ENCODE measurements around the gene CRHR1.

The CRHR1 gene

GRCh38 chr17:45764479-45764878 lies 19.6 kb upstream of the CRHR1 start:
- Histone ChIP-seq H2AFZ (ENCODE audit: low read length) (no peak overlapping the region), H3K9me3 (replicated peaks; ENCODE audit: insufficient read depth, low read length) (no peaks in the 10 kb centered on the region), H3K4me1 (ENCODE audit: low read length) (no peaks in the 10 kb centered on the region), H3K4me3 (ENCODE audit: low read length) (no peak overlapping the region), H4K20me1 (ENCODE audit: insufficient read depth, low read length) (no peaks in the 10 kb centered on the region), H3K79me2 (ENCODE audit: low read length) (no peaks in the 10 kb centered on the region), H3K4me2 (ENCODE audit: low read depth, low read length) (no peak overlapping the region), H3K27me3 (replicated peaks; ENCODE audit: insufficient read depth, low read length) (peaks cover 73% of the 10 kb centered on the region), H3K9ac (ENCODE audit: low read length) (no peak overlapping the region), H3K9me2 (replicated peaks; ENCODE audit: insufficient read depth, low read length) (no peaks in the 10 kb centered on the region), H3K27ac (ENCODE audit: low read length) (no peak overlapping the region), H3F3A (ENCODE audit: insufficient read depth, low read length) (no peaks in the 10 kb centered on the region), H3K36me3 (replicated peaks; ENCODE audit: insufficient read depth, low read length) (no peaks in the 10 kb centered on the region)
- DNase-seq = no peak
- no peak for TF ChIP-seq EZH2phosphoT487 (IDR thresholded peaks at IDR 0.05; ENCODE audit: low read length)
- TF ChIP-seq, protein P1, sequence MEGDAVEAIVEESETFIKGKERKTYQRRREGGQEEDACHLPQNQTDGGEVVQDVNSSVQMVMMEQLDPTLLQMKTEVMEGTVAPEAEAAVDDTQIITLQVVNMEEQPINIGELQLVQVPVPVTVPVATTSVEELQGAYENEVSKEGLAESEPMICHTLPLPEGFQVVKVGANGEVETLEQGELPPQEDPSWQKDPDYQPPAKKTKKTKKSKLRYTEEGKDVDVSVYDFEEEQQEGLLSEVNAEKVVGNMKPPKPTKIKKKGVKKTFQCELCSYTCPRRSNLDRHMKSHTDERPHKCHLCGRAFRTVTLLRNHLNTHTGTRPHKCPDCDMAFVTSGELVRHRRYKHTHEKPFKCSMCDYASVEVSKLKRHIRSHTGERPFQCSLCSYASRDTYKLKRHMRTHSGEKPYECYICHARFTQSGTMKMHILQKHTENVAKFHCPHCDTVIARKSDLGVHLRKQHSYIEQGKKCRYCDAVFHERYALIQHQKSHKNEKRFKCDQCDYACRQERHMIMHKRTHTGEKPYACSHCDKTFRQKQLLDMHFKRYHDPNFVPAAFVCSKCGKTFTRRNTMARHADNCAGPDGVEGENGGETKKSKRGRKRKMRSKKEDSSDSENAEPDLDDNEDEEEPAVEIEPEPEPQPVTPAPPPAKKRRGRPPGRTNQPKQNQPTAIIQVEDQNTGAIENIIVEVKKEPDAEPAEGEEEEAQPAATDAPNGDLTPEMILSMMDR (IDR thresholded peaks at IDR 0.05; ENCODE audit: low read length) = no peak
- no peak for TF ChIP-seq EZH2 (optimal IDR thresholded peaks at IDR 0.05; ENCODE audit: low read depth, low read length)

DNA sequence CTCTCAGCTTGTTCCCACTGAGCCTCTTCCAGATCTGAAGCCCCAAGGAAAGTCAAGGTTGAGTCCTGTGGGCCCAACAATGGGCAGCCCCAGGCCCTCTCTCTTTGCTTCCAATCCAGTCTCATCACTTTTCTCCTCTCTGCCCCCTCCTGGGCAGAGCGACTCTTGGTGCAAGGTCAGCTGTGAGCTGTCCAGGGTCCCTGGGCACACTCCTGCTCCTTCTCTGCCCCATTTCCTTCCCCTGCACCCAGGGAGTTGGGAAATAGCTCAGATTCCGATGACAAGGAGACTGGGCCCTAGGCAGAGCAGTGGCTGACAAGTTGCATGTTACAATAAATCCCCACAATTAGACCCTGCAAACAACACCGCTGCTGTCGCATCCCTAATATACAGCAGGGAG lies 16.1 kb upstream of the CRHR1 start:
- Histone ChIP-seq H3K79me2 (ENCODE audit: low read length) (no peaks in the 10 kb centered on the region), H3K9ac (ENCODE audit: low read length) (no peak overlapping the region), H3K4me3 (ENCODE audit: low read length) (no peak overlapping the region), H3K4me1 (ENCODE audit: low read length) (no peaks in the 10 kb centered on the region), H3K9me2 (replicated peaks; ENCODE audit: insufficient read depth, low read length) (no peaks in the 10 kb centered on the region), H3K27me3 (replicated peaks; ENCODE audit: insufficient read depth, low read length) (peaks cover 88% of the 10 kb centered on the region), H3F3A (ENCODE audit: insufficient read depth, low read length) (no peaks in the 10 kb centered on the region), H3K4me2 (ENCODE audit: low read depth, low read length) (no peak overlapping the region), H3K36me3 (replicated peaks; ENCODE audit: insufficient read depth, low read length) (no peaks in the 10 kb centered on the region), H2AFZ (ENCODE audit: low read length) (no peak overlapping the region), H3K9me3 (replicated peaks; ENCODE audit: insufficient read depth, low read length) (no peaks in the 10 kb centered on the region), H3K27ac (ENCODE audit: low read length) (no peak overlapping the region), H4K20me1 (ENCODE audit: insufficient read depth, low read length) (no peaks in the 10 kb centered on the region)
- DNase-seq = no peak
- TF ChIP-seq EZH2 (optimal IDR thresholded peaks at IDR 0.05; ENCODE audit: low read depth, low read length) (no peak), EZH2phosphoT487 (IDR thresholded peaks at IDR 0.05; ENCODE audit: low read length) (no peak)
- TF ChIP-seq, protein P1 (IDR thresholded peaks at IDR 0.05; ENCODE audit: low read length) = no peak

DNA sequence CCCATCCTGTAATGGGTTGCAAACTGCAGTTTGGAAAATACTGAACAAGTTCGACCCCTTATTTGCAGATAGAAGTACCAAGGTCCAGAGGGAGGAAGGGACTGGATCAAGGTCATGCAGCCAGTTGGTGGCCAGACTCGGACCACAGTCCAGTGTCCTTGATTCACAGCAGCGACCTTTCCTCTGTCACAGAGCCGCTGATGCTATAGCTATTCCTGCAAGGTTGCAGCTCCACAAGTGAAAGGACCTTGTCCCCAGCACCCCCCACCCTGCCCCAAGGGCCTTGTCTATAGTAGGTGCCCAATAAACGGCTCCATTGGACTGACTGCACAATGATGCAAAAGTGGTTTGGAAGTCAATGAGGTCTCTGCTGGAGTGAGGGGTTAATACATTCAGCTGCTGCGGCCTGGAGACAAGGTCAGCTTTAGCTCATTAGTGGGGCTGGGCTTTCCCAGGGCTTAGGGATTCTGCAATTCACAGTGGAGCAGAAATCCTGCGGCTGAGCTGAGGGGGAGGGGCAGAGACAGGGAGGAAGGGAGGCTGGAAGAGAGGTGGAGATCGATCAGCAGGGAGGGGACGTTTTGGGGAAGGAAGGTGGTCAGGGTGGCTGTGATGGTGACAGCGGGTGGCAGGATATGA lies 13.4 kb upstream of the CRHR1 start:
- H3K9me3 ChIP-seq (replicated peaks; ENCODE audit: insufficient read depth, low read length) = no peaks in the 10 kb centered on the region
- H3K4me3 ChIP-seq (ENCODE audit: low read length) = no peak overlapping the region
- H2AFZ ChIP-seq (ENCODE audit: low read length) = no peak overlapping the region
- DNase-seq = no peak
- H3K9me2 ChIP-seq (replicated peaks; ENCODE audit: insufficient read depth, low read length) = no peaks in the 10 kb centered on the region
- H3K27ac ChIP-seq (ENCODE audit: low read length) = no peak overlapping the region
- H3F3A ChIP-seq (ENCODE audit: insufficient read depth, low read length) = no peaks in the 10 kb centered on the region
- no peak overlapping the region for H3K9ac ChIP-seq (ENCODE audit: low read length)
- no peaks in the 10 kb centered on the region for H3K79me2 ChIP-seq (ENCODE audit: low read length)
- peaks cover 87% of the 10 kb centered on the region for H3K27me3 ChIP-seq (replicated peaks; ENCODE audit: insufficient read depth, low read length)
- no peaks in the 10 kb centered on the region for H3K4me1 ChIP-seq (ENCODE audit: low read length)
- H3K36me3 ChIP-seq (replicated peaks; ENCODE audit: insufficient read depth, low read length) = no peaks in the 10 kb centered on the region
- H3K4me2 ChIP-seq (ENCODE audit: low read depth, low read length) = no peak overlapping the region
- no peaks in the 10 kb centered on the region for H4K20me1 ChIP-seq (ENCODE audit: insufficient read depth, low read length)
- TF ChIP-seq EZH2phosphoT487 (IDR thresholded peaks at IDR 0.05; ENCODE audit: low read length) (no peak), EZH2 (optimal IDR thresholded peaks at IDR 0.05; ENCODE audit: low read depth, low read length) (no peak)
- TF ChIP-seq, protein P1 (IDR thresholded peaks at IDR 0.05; ENCODE audit: low read length) = no peak
